ENCODE data around the gene SMAD6.

- TF ChIP-seq, protein P1, sequence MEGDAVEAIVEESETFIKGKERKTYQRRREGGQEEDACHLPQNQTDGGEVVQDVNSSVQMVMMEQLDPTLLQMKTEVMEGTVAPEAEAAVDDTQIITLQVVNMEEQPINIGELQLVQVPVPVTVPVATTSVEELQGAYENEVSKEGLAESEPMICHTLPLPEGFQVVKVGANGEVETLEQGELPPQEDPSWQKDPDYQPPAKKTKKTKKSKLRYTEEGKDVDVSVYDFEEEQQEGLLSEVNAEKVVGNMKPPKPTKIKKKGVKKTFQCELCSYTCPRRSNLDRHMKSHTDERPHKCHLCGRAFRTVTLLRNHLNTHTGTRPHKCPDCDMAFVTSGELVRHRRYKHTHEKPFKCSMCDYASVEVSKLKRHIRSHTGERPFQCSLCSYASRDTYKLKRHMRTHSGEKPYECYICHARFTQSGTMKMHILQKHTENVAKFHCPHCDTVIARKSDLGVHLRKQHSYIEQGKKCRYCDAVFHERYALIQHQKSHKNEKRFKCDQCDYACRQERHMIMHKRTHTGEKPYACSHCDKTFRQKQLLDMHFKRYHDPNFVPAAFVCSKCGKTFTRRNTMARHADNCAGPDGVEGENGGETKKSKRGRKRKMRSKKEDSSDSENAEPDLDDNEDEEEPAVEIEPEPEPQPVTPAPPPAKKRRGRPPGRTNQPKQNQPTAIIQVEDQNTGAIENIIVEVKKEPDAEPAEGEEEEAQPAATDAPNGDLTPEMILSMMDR (IDR thresholded peaks at IDR 0.05; ENCODE audit: poor library complexity, severe bottlenecking): no peak
- no peak for TF ChIP-seq EP300 (conservative IDR thresholded peaks at IDR 0.05; ENCODE audit: poor library complexity, severe bottlenecking)
- TF ChIP-seq RAD21 (conservative IDR thresholded peaks at IDR 0.05): no peak
- no peak for TF ChIP-seq EZH2 (IDR thresholded peaks at IDR 0.05; ENCODE audit: borderline replicate concordance, insufficient read depth, low read length, poor library complexity, severe bottlenecking)
- TF ChIP-seq POLR2AphosphoS5 (IDR thresholded peaks at IDR 0.05): no peak
- no peak for TF ChIP-seq SMC3 (conservative IDR thresholded peaks at IDR 0.05; ENCODE audit: poor library complexity)
Measured at GRCh38 chr15:66749841-66750575, 48.0 kb downstream of the SMAD6 start.

All from neural cell (in vitro differentiated cells).